ACC112 (cell line): ENCODE data around the gene RBCK1.
"Not testable (repeated sequence)": the region's sequence is repeated elsewhere in the genome, so short reads cannot be mapped to it uniquely, and the experiment has no call there.

Source experiments
- H2AFZ ChIP-seq: fragments of 200-600 bp; sonication (generic); one replicate; pipeline ENCODE4 v1.6.0; 2017; ENCODE audit warnings: antibody characterized with exemption, low read length; ENCODE audit not compliant: unreplicated experiment
- H3K27ac ChIP-seq: fragments of 200-600 bp; sonication (generic); 2 replicates; pipeline ENCODE4 v1.5.1; 2014; ENCODE audit warnings: low read depth, mild to moderate bottlenecking, antibody characterized with exemption, low read length, moderate library complexity
- H3K27me3 ChIP-seq: fragments of 200-600 bp; sonication (generic); 2 replicates; pipeline ENCODE4 v1.6.1; 2014; ENCODE audit warnings: mild to moderate bottlenecking, antibody characterized with exemption, low read length, moderate library complexity, mixed read lengths; ENCODE audit not compliant: insufficient read depth
- H3K36me3 ChIP-seq: fragments of 200-600 bp; sonication (generic); 2 replicates; pipeline ENCODE4 v1.6.1; 2016; ENCODE audit warnings: mild to moderate bottlenecking, antibody characterized with exemption, low read length, moderate library complexity, mixed read lengths; ENCODE audit not compliant: insufficient read depth
- H3K4me1 ChIP-seq: fragments of 200-600 bp; sonication (generic); one replicate; pipeline ENCODE4 v1.6.1; 2016; ENCODE audit warnings: low read length, mixed read lengths; ENCODE audit not compliant: insufficient read depth, unreplicated experiment, control insufficient read depth
- H3K4me3 ChIP-seq: fragments of 200-600 bp; sonication (generic); 2 replicates; pipeline ENCODE4 v1.5.1; 2014; ENCODE audit warnings: mild to moderate bottlenecking, low read depth, low read length
- H3K79me2 ChIP-seq: fragments of 200-600 bp; sonication (generic); one replicate; pipeline ENCODE4 v1.6.0; 2016; ENCODE audit warnings: low read length; ENCODE audit not compliant: control insufficient read depth, unreplicated experiment, insufficient read depth

Gene RBCK1

GRCh38 chr20:388034-388994 is 19.8 kb upstream of the RBCK1 start:
- Histone ChIP-seq H2AFZ (no peak overlapping the region), H3K79me2 (no peaks in the 10 kb centered on the region), H3K36me3 (peaks cover 10% of the 10 kb centered on the region; the same call in 1 of the 2 replicates), H3K4me1 (no peaks in the 10 kb centered on the region), H3K4me3 (no peak overlapping the region), H3K27ac (no peak overlapping the region), H3K27me3 (no peaks in the 10 kb centered on the region)

GRCh38 chr20:389220-389619 is 18.9 kb upstream of the RBCK1 start:
- H3K36me3 ChIP-seq = peaks cover 11% of the 10 kb centered on the region; the same call in 1 of the 2 replicates
- H3K4me3 ChIP-seq = no peak overlapping the region
- no peaks in the 10 kb centered on the region for H3K27me3 ChIP-seq
- no peak overlapping the region for H3K27ac ChIP-seq
- no peaks in the 10 kb centered on the region for H3K4me1 ChIP-seq
- H3K79me2 ChIP-seq = no peaks in the 10 kb centered on the region
- no peak overlapping the region for H2AFZ ChIP-seq

- no peak overlapping the region for H3K4me3 ChIP-seq
- no peak overlapping the region for H2AFZ ChIP-seq
- no peaks in the 10 kb centered on the region for H3K27me3 ChIP-seq
- H3K4me1 ChIP-seq = no peaks in the 10 kb centered on the region
- no peak overlapping the region for H3K27ac ChIP-seq
- peaks cover 13% of the 10 kb centered on the region for H3K36me3 ChIP-seq
- H3K79me2 ChIP-seq = no peaks in the 10 kb centered on the region
Observed at GRCh38 chr20:391041-391711, 16.9 kb upstream of the RBCK1 start.

GRCh38 chr20:393296-393695 is 14.8 kb upstream of the RBCK1 start:
- H3K36me3 ChIP-seq, H3K79me2 ChIP-seq, H3K27me3 ChIP-seq, H2AFZ ChIP-seq, H3K4me1 ChIP-seq, H3K4me3 ChIP-seq, H3K27ac ChIP-seq: not testable (repeated sequence)

- H3K79me2 ChIP-seq = no peaks in the 10 kb centered on the region
- H3K4me1 ChIP-seq = no peaks in the 10 kb centered on the region
- H3K4me3 ChIP-seq = no peak overlapping the region
- H3K27me3 ChIP-seq = no peaks in the 10 kb centered on the region
- peaks cover 3% of the 10 kb centered on the region for H3K36me3 ChIP-seq
- no peak overlapping the region for H3K27ac ChIP-seq
- no peak overlapping the region for H2AFZ ChIP-seq
Observed at GRCh38 chr20:396252-396618, 11.9 kb upstream of the RBCK1 start.

GRCh38 chr20:396619-397431 is 11.3 kb upstream of the RBCK1 start:
- no peak overlapping the region for H3K4me3 ChIP-seq
- peaks cover 3% of the 10 kb centered on the region for H3K36me3 ChIP-seq
- H3K27ac ChIP-seq = no peak overlapping the region
- no peaks in the 10 kb centered on the region for H3K79me2 ChIP-seq
- no peak overlapping the region for H2AFZ ChIP-seq
- peaks cover 3% of the 10 kb centered on the region for H3K4me1 ChIP-seq
- H3K27me3 ChIP-seq = no peaks in the 10 kb centered on the region

- Histone ChIP-seq H3K27ac (no peak overlapping the region), H2AFZ (no peak overlapping the region), H3K27me3 (no peaks in the 10 kb centered on the region), H3K79me2 (no peaks in the 10 kb centered on the region), H3K4me1 (peaks cover 5% of the 10 kb centered on the region), H3K36me3 (peaks cover 3% of the 10 kb centered on the region), H3K4me3 (no peak overlapping the region)
Observed at GRCh38 chr20:397432-398237, 10.5 kb upstream of the RBCK1 start.

GRCh38 chr20:399182-399707 is 8.9 kb upstream of the RBCK1 start:
- no peak overlapping the region for H3K27ac ChIP-seq
- peaks cover 2% of the 10 kb centered on the region for H3K36me3 ChIP-seq
- no peak overlapping the region for H2AFZ ChIP-seq
- peaks cover 5% of the 10 kb centered on the region for H3K4me1 ChIP-seq
- no peaks in the 10 kb centered on the region for H3K79me2 ChIP-seq
- H3K27me3 ChIP-seq = no peaks in the 10 kb centered on the region
- H3K4me3 ChIP-seq = no peak overlapping the region

GRCh38 chr20:400128-400453 is 8.0 kb upstream of the RBCK1 start:
- no peaks in the 10 kb centered on the region for H3K79me2 ChIP-seq
- no peak overlapping the region for H3K27ac ChIP-seq
- H2AFZ ChIP-seq = no peak overlapping the region
- peaks cover 5% of the 10 kb centered on the region for H3K4me1 ChIP-seq
- no peaks in the 10 kb centered on the region; the same call in 1 of the 2 replicates for H3K36me3 ChIP-seq
- H3K4me3 ChIP-seq = no peak overlapping the region
- H3K27me3 ChIP-seq = no peaks in the 10 kb centered on the region
